GM20431 (cell line): ENCODE measurements around the gene OLIG2.

Experiments used
- in situ Hi-C: fragments of 300-500 bp; cut with MseI, MboI; formaldehyde crosslinking; loops from one replicate; pipeline ENCODE4 v1.15.0; 2020; ENCODE audit warnings: low sequenced_read_pairs; ENCODE audit not compliant: unreplicated experiment

OLIG2 gene

GRCh38 chr21:33031152-33031911 lies 5.6 kb downstream of the OLIG2 start:
- in situ Hi-C loops: no loop called here

GRCh38 chr21:33032434-33033047 lies 6.8 kb downstream of the OLIG2 start:
- in situ Hi-C loops: no loop called here

- in situ Hi-C loops: no loop called here
Observed at GRCh38 chr21:33033094-33033951, 7.6 kb downstream of the OLIG2 start.

- in situ Hi-C loops: no loop called here
Observed at GRCh38 chr21:33033961-33034413, 8.3 kb downstream of the OLIG2 start.

- in situ Hi-C loops: no loop called here
Observed at GRCh38 chr21:33035147-33035546, 9.4 kb downstream of the OLIG2 start.

GRCh38 chr21:33036430-33037162 lies 10.9 kb downstream of the OLIG2 start:
- in situ Hi-C loops: no loop called here

GRCh38 chr21:33037501-33037900 lies 11.8 kb downstream of the OLIG2 start:
- in situ Hi-C loops: no loop called here

GRCh38 chr21:33039536-33039935 lies 13.8 kb downstream of the OLIG2 start:
- in situ Hi-C loops: no loop called here

GRCh38 chr21:33040215-33040614 lies 14.5 kb downstream of the OLIG2 start:
- in situ Hi-C loops: no loop called here

GRCh38 chr21:33041981-33042380 lies 16.2 kb downstream of the OLIG2 start:
- in situ Hi-C loops: no loop called here

GRCh38 chr21:33042812-33043211 lies 17.1 kb downstream of the OLIG2 start:
- in situ Hi-C loops: no loop called here

- in situ Hi-C loops: no loop called here
Observed at GRCh38 chr21:33046455-33046854, 20.7 kb downstream of the OLIG2 start.

- in situ Hi-C loops: no loop called here
Observed at GRCh38 chr21:33047231-33047630, 21.5 kb downstream of the OLIG2 start.

- in situ Hi-C loops: no loop called here
Observed at GRCh38 chr21:33051925-33052324, 26.2 kb downstream of the OLIG2 start.

GRCh38 chr21:33053951-33054350 lies 28.2 kb downstream of the OLIG2 start:
- in situ Hi-C loops: no loop called here

GRCh38 chr21:33055991-33056390 lies 30.3 kb downstream of the OLIG2 start:
- in situ Hi-C loops: no loop called here

- in situ Hi-C loops: no loop called here
Observed at GRCh38 chr21:33057385-33057940, 31.7 kb downstream of the OLIG2 start.

GRCh38 chr21:33058527-33058926 lies 32.8 kb downstream of the OLIG2 start:
- in situ Hi-C loops: no loop called here

- in situ Hi-C loops: no loop called here
Observed at GRCh38 chr21:33058957-33059356, 33.2 kb downstream of the OLIG2 start.

- in situ Hi-C loops: no loop called here
Observed at GRCh38 chr21:33059380-33059841, 33.7 kb downstream of the OLIG2 start.
